GM12801 (cell line): ENCODE measurements around the gene JHY.

ENCODE experiments used
- TF ChIP-seq, protein P1 (sequence below): IDR thresholded peaks from one replicate; pipeline ENCODE4 v1.5.1; 2011; ENCODE audit warnings: control low read depth; ENCODE audit not compliant: insufficient read length; ENCODE audit errors: extremely low read depth

Gene JHY

DNA sequence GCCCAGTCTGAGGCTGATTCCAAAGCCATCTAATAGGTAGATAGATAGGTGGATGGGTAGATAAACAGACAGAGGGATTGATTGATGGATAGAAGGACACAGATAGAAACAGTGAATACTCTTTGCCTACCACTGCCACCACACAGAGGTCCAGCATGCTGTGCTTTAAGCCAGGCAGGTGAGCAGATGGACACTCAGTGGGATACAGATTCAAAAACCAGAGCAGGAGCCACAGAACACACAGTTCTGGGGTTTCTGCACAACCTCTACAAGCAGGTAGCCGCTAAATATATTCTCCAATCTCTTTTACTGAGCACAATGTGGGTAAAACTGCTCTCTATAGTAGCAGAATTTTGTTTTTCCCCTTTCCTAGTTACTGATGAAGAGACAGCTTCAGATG, 20.5 kb upstream of the JHY start:
- TF ChIP-seq, protein P1, sequence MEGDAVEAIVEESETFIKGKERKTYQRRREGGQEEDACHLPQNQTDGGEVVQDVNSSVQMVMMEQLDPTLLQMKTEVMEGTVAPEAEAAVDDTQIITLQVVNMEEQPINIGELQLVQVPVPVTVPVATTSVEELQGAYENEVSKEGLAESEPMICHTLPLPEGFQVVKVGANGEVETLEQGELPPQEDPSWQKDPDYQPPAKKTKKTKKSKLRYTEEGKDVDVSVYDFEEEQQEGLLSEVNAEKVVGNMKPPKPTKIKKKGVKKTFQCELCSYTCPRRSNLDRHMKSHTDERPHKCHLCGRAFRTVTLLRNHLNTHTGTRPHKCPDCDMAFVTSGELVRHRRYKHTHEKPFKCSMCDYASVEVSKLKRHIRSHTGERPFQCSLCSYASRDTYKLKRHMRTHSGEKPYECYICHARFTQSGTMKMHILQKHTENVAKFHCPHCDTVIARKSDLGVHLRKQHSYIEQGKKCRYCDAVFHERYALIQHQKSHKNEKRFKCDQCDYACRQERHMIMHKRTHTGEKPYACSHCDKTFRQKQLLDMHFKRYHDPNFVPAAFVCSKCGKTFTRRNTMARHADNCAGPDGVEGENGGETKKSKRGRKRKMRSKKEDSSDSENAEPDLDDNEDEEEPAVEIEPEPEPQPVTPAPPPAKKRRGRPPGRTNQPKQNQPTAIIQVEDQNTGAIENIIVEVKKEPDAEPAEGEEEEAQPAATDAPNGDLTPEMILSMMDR, result no peak

DNA sequence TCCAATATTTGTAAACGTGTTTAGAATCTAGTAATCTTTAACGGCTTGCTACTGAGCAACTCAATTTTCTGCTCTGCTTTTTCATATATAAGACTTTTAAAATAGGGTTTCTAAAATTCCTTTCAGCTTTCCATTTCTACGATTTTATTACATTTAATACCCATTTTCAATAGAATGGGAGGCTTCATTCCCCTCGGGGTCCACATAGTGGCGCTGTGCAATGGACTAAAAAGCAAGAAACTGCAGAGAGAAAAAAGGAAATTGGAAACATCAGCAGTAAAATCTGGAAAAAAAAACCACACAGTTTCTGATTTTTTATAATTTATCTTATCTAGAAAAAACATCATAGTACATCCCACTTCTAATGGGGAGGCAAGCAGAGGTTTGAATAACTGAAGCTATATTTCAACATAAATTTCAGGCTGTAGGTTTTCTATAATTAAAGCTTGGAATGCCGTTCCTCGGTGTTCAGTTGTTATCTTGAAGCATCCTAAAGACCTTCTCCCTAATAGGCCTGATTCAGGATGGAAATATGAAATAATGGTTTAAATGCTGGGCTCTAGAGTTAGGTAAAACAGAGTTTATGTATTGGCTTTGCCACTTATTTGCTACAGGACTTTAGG, 18.7 kb upstream of the JHY start:
- TF ChIP-seq, protein P1, result no peak

DNA sequence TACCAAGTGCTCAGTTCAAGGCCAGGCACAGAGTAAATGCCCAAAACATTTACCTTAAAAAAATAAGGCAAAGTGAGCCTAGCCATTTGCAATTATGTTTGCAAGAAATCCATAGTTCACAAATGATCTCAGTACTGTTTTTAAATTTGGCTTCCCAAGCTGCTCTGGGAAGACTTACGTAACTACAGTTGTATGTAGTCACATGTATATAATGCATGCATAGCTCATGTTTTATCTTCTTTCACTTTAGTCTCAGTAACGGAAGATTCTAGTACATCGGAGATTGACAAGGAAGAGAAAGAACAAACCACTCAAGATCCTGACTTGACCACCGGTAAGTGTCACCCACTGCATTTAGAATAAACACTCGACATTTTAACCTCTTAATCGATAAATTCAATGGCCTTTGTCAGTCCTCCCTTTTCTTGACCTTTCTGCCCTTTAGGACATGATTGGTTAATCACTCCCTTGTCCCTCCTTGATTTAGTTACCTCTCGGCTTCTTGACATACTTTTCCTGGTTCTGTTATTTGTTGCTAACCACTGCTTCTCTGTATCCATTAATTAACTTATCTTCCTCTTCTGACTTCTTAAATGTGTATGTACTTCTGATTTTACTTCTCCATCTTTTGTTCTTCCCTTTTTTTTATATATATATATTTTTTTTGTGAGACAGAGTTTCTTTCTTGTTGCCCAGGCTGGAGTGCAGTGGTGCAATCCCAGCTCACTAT, 18.0 kb upstream of the JHY start:
- TF ChIP-seq, protein P1, result no peak

DNA sequence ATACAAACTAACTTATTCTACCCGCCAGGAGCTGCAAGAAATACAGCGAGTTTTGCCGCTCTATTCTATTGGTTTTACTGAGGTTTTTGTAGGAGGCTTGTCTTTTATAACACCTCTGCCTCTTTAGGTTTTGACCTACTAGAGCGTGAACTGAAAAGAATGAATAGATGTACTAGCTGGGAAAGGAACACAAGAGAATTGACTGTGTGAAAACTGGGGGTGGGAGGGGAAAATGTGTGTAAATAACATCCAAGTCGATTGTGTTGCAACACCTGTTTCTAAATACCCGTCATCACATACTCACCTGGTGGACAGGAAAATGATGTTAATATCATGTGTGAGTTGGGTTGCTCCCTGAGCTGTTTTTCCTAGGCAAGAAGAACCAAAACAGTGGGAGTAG, 12.9 kb upstream of the JHY start:
- TF ChIP-seq, protein P1, result no peak

DNA sequence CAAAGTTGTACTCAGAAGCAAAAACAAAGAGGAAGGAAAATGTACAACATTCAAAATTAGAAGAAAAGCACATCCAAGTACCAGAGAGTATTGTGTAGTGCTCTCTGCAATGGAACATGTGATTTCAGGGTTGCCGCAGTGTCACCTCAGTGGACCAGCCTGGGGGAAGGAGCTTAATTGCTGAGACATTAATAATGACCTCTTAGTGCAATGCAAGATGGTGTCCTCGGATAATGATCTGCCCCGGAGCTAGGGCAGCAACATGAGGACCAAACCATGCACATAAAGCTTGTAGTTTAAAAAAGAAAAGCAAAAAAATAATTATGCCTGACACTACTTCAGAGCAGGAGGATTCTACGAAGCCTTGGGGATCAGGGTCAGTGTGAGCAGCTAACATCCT, 11.3 kb upstream of the JHY start:
- TF ChIP-seq, protein P1, result no peak

DNA sequence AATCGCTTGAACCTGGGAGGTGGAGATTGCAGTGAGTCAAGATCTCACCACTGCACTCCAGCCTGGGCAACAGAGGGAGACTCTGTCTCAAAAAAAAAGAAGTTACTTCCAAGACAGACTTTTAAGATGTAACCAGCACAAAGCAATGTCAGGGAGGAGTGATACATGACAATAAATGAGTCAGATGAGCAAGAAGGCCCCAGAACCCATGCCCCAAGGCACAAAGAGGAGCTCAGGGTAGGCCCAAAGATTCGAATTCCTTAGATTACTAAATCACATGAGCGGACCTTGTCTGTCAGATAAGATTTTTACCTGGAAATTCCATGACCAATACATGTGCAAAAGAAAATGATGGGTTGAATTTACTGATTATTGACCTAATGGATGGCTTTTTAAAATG, 10.5 kb upstream of the JHY start:
- TF ChIP-seq, protein P1, result no peak

DNA sequence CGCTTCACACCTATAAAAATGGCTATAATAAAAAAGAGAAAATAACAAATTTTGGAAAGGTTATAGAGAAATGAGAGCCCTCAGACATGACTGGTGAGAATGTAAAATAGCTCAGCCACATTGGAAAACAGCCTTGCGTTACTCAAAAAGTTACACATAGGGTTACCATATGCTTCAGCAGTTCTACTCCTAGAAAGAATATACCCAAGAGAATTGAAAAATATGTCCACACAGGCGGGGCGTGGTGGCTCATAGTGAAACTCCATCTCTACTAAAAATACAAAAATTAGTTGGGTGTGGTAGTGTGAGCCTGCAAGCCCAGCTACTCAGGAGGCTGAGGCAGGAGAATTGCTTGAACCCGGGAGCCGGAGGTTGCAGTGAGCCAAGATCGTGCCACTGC, 7.6 kb upstream of the JHY start:
- TF ChIP-seq, protein P1, result no peak
